K562 (cell line): ENCODE data around the gene PLA2G2C. TPM values are rescaled to one million over a fixed set of nuclear protein-coding genes. Genes with fewer than 3 reads are reported as not detected.

Experiments used
- ATAC-seq: fragments of 200-7000 bp; cut with Tn5 transposase; 3 replicates; pipeline ENCODE4 v1.9.1; 2020; ENCODE audit warnings: moderate library complexity
- BruUV-seq: library from RNA; stranded (reverse); fragments of 400-500 nt; replicated peaks from 2 replicates; lab custom pipeline; 2021; lab: Mats Ljungman, UMichigan
- CTCF ChIA-PET: fragments of 300-600 bp; formaldehyde crosslinking; extraction: SDS; loops from one replicate; lab custom pipeline; 2021; ENCODE audit warnings: low intra/inter-chr PET ratio; lab: Yijun Ruan, JAX
- POLR2A ChIA-PET: fragments of 300-600, 350-650 bp; sonication (Branson Sonifier 250); formaldehyde crosslinking; extraction: SDS; loops from one replicate; lab custom pipeline; 2021; ENCODE audit warnings: antibody characterized with exemption, inconsistent platforms; lab: Yijun Ruan, JAX
- DNase-seq, 4 experiments: peaks; one replicate each; pipeline versions ENCODE4 v3.0.0 to v3.0.0-alpha.2; 2011 to 2018; ENCODE audit warnings: low spot score in 3 of 4, mixed read lengths in 3 of 4; ENCODE audit errors: extremely low read depth in 1 of 4
- FAIRE-seq: peaks from 2 replicates; lab custom pipeline; 2011; peaks lifted over from hg19 to GRCh38; lab: Jason Lieb, UNC
- H2AFZ ChIP-seq: 2 replicates; pipeline ENCODE4 v1.6.0; 2011; ENCODE audit warnings: low read depth, low read length, control low read depth, inconsistent platforms
- H3K27ac ChIP-seq: fragments of 200-600 bp; 3 replicates; pipeline ENCODE4 v1.8.0; 2011; ENCODE audit warnings: low read depth, mild to moderate bottlenecking, control low read depth, inconsistent platforms, low read length, moderate library complexity, mixed read lengths; ENCODE audit errors: extremely low read depth
- H3K27me3 ChIP-seq, 2 experiments: fragments of 300-600 bp in 1 of 2; 2 replicates in 1 of 2; 3 replicates in 1 of 2; pipeline versions ENCODE4 v1.6.0 to v1.8.0; 2011; ENCODE audit warnings: inconsistent platforms in 2 of 2, low read length in 2 of 2, mild to moderate bottlenecking in 1 of 2, mixed read lengths in 1 of 2, moderate library complexity in 1 of 2; ENCODE audit not compliant: control insufficient read depth in 2 of 2, insufficient read depth in 2 of 2
- H3K36me3 ChIP-seq: fragments of 300-600 bp; 3 replicates; pipeline ENCODE4 v1.8.0; 2011; ENCODE audit warnings: mild to moderate bottlenecking, low read length, inconsistent platforms; ENCODE audit not compliant: control insufficient read depth, insufficient read depth
- H3K4me1 ChIP-seq, 2 experiments: fragments of 200-600 bp in 1 of 2; replicated peaks in 1 of 2; 2 replicates in 1 of 2; 3 replicates in 1 of 2; pipeline versions ENCODE4 v1.5.1 to v1.8.0; 2011; ENCODE audit warnings: inconsistent platforms in 2 of 2, low read length in 2 of 2, mild to moderate bottlenecking in 1 of 2, mixed read lengths in 1 of 2, moderate library complexity in 1 of 2; ENCODE audit not compliant: control insufficient read depth in 2 of 2, insufficient read depth in 2 of 2
- H3K4me2 ChIP-seq: 2 replicates; pipeline ENCODE4 v1.6.1; 2011; ENCODE audit warnings: low read length, control low read depth, inconsistent platforms, mixed read lengths; ENCODE audit not compliant: insufficient read depth
- H3K4me3 ChIP-seq: fragments of 200-600 bp; sonication (generic), shearing (Covaris generic); 2 replicates; pipeline ENCODE4 v1.5.1; 2016; ENCODE audit warnings: control low read depth, inconsistent platforms
- H3K79me2 ChIP-seq: fragments of 200-600 bp; 3 replicates; pipeline ENCODE4 v1.8.0; 2011; ENCODE audit warnings: low read length, inconsistent platforms; ENCODE audit not compliant: control insufficient read depth, insufficient read depth
- H3K9ac ChIP-seq, 2 experiments: 2 replicates each; pipeline versions ENCODE4 v1.6.0 to v1.6.1; 2011; ENCODE audit warnings: low read depth in 2 of 2, low read length in 2 of 2, control low read depth in 1 of 2, inconsistent platforms in 1 of 2, mild to moderate bottlenecking in 1 of 2, mixed read lengths in 1 of 2; ENCODE audit not compliant: insufficient read depth in 1 of 2
- H3K9me1 ChIP-seq: one replicate; pipeline ENCODE4 v1.6.0; 2011; ENCODE audit warnings: inconsistent platforms, mild to moderate bottlenecking, low read length, moderate library complexity; ENCODE audit not compliant: control insufficient read depth, insufficient read depth
- H3K9me3 ChIP-seq: replicated peaks from 2 replicates; pipeline ENCODE4 v1.5.1; 2011; ENCODE audit warnings: low read depth, low read length, inconsistent platforms; ENCODE audit not compliant: control insufficient read depth, insufficient read depth
- H4K20me1 ChIP-seq: replicated peaks from 2 replicates; pipeline ENCODE4 v1.6.1; 2011; ENCODE audit warnings: low read length, inconsistent platforms, mixed read lengths; ENCODE audit not compliant: control insufficient read depth, insufficient read depth
- CEBPB ChIP-seq: fragments of 450-650 bp; IDR thresholded peaks from 2 replicates; pipeline ENCODE4 v1.6.1; 2016; ENCODE audit warnings: missing genetic modification characterization, missing compliant biosample characterization
- ERF ChIP-seq: fragments of 450-650 bp; formaldehyde crosslinking; IDR thresholded peaks from 2 replicates; pipeline ENCODE4 v1.4.0; 2020; ENCODE audit warnings: mild to moderate bottlenecking, mixed read lengths
- GTF2F1 ChIP-seq: IDR thresholded peaks from 2 replicates; pipeline ENCODE4 v1.6.1; 2011; ENCODE audit warnings: low read depth, low read length, improper control_type of control experiment
- MCM2 ChIP-seq: fragments of 450-650 bp; IDR thresholded peaks from 2 replicates; pipeline ENCODE4 v1.6.1; 2017; ENCODE audit warnings: low read depth, mild to moderate bottlenecking
- NEUROD1 ChIP-seq: fragments of 150-350 bp; IDR thresholded peaks from 2 replicates; pipeline ENCODE4 v1.6.1; 2014; ENCODE audit warnings: borderline replicate concordance, low read length, low read depth; ENCODE audit not compliant: partially characterized antibody
- PTBP1 ChIP-seq: fragments of 200-400 bp; formaldehyde crosslinking; IDR thresholded peaks from 2 replicates; pipeline ENCODE4 v1.6.1; 2017; ENCODE audit warnings: low read depth, low read length
- SUPT5H ChIP-seq: fragments of 450-650 bp; IDR thresholded peaks from 2 replicates; pipeline ENCODE4 v1.6.1; 2016
- TCF3 ChIP-seq: sonication (generic); formaldehyde crosslinking; IDR thresholded peaks from 2 replicates; pipeline ENCODE4 v1.4.0; 2020; ENCODE audit warnings: mild to moderate bottlenecking, missing genetic modification reagents
- ZBTB11 ChIP-seq, 3 experiments: fragments of 200-800 bp in 1 of 3; fragments of 250-450 bp in 1 of 3; fragments of 450-650 bp in 1 of 3; sonication (Bioruptor Pico) in 1 of 3; sonication (Bioruptor generic) in 1 of 3; formaldehyde crosslinking in 1 of 3; IDR thresholded peaks; 2 replicates each; pipeline versions ENCODE4 v1.6.1 to v1.8.0; 2016 to 2022; ENCODE audit warnings: mild to moderate bottlenecking in 2 of 3, missing genetic modification characterization in 2 of 3, missing compliant biosample characterization in 1 of 3, moderate library complexity in 1 of 3
- ZNF143 ChIP-seq: sonication (generic); formaldehyde crosslinking; IDR thresholded peaks from 2 replicates; pipeline ENCODE4 v1.9.0; 2022; ENCODE audit warnings: mild to moderate bottlenecking, missing genetic modification reagents
- ZNF282 ChIP-seq: sonication (generic); formaldehyde crosslinking; IDR thresholded peaks from 2 replicates; pipeline ENCODE4 v1.8.1; 2023; ENCODE audit warnings: missing genetic modification reagents
- ZNF79 ChIP-seq: fragments of 250-450 bp; sonication (Bioruptor Pico); IDR thresholded peaks from 2 replicates; pipeline ENCODE4 v1.4.0; 2020; ENCODE audit warnings: low read depth, mild to moderate bottlenecking, moderate library complexity
- ZSCAN32 ChIP-seq: fragments of 450-650 bp; formaldehyde crosslinking; IDR thresholded peaks from 2 replicates; pipeline ENCODE4 v1.4.0; 2020; ENCODE audit warnings: mild to moderate bottlenecking, moderate library complexity
- WGBS: fragments of 100-300 bp; shearing (Covaris generic); methylation state at CpG from one replicate; pipeline ENCODE4 v1.1.6; 2016; ENCODE audit warnings: low coverage, mixed read lengths; ENCODE audit not compliant: insufficient coverage; ENCODE audit errors: missing lambda C conversion rate; 5-methylcytosine and 5-hydroxymethylcytosine counted together
- in situ Hi-C: fragments of 300-500 bp; cut with MboI; formaldehyde crosslinking; loops from 4 replicates; pipeline ENCODE4 v1.15.0; 2018; ENCODE audit warnings: inconsistent platforms, mixed read lengths
- intact Hi-C: fragments of 100-400 bp; cut with micrococcal nuclease; formaldehyde crosslinking; loops from 2 replicates; pipeline ENCODE4 v1.14.2; 2022
- polyA plus RNA-seq, 8 experiments: library from polyadenylated mRNA; depleted of rRNA in 4 of 8; stranded (reverse) in 5 of 8; unstranded in 3 of 8; fragments of >200 nt; fragmentation: Nextera tagmentation in 2 of 8; fragmentation: Illumina TruSeq in 1 of 8; extraction: Ambion mirVana in 2 of 8; extraction: Trizol in 1 of 8; gene quantifications; 2 replicates each; pipeline versions ENCODE4 v1.2.1 to v1.2.3, GENCODE V29; 2011 to 2014; ENCODE audit warnings: inconsistent platforms in 1 of 8, missing spikeins in 1 of 8
- total RNA-seq, 7 experiments: library from RNA; depleted of rRNA in 6 of 7; stranded (reverse); fragments of >200 nt in 6 of 7; fragmentation: Illumina TruSeq in 2 of 7; extraction: Trizol in 2 of 7; gene quantifications; 2 replicates each; pipeline versions ENCODE4 v1.2.1 to v1.2.3, GENCODE V29; 2011 to 2021; ENCODE audit warnings: low replicate concordance in 1 of 7

PLA2G2C gene
- total and polyA plus RNA-seq, 9 of the 15 experiments (the other 6 are each of a cell fraction or from before 2014, with no cell fraction given): 0.14 to 0.49 (median 0.21) TPM

GRCh38 chr1:20126041-20126805 lies 60.1 kb downstream of the PLA2G2C start:
- FAIRE-seq (no peak), ATAC-seq (no peak), DNase-seq (no peak)
- CTCF ChIA-PET: no interaction called here
- no TSS peak for BruUV-seq
- Histone ChIP-seq H3K36me3 (no peaks in the 10 kb centered on the region), H3K9me1 (no peaks in the 10 kb centered on the region), H3K4me2 (no peak overlapping the region), H3K27ac (no peak overlapping the region), H3K4me3 (no peak overlapping the region), H3K9me3 (no peaks in the 10 kb centered on the region), H3K9ac (no peak overlapping the region), H3K79me2 (no peaks in the 10 kb centered on the region), H3K27me3 (peaks cover 14 to 25% of the 10 kb centered on the region in 2 experiments; a peak in 3 of 5 replicates), H4K20me1 (no peaks in the 10 kb centered on the region), H3K4me1 (peaks cover 10 to 12% of the 10 kb centered on the region in 2 experiments; a peak in 4 of 5 replicates), H2AFZ (no peak overlapping the region)
- in situ Hi-C loops (no loop called here), intact Hi-C loops (no loop called here)
- POLR2A ChIA-PET: interaction anchor here (0.6 to 1.1 kb wide), 3 partner anchors 10 to 124 kb away, joined by 3 to 4 read pairs (median 4); no protein-coding TSS in a partner anchor
- no peak for TF ChIP-seq PTBP1
- TF ChIP-seq GTF2F1: no peak
- no peak for TF ChIP-seq ZSCAN32 (CRISPR knock-in tag)
- WGBS: 4% methylated on average over 9 of the region's 9 CpGs

- Histone ChIP-seq H3K4me1 (peaks cover 10 to 12% of the 10 kb centered on the region in 2 experiments; a peak in 4 of 5 replicates), H3K79me2 (no peaks in the 10 kb centered on the region), H3K9me1 (no peaks in the 10 kb centered on the region), H3K9me3 (no peaks in the 10 kb centered on the region), H2AFZ (no peak overlapping the region), H3K27ac (no peak overlapping the region), H3K27me3 (peaks cover 18 to 33% of the 10 kb centered on the region in 2 experiments; a peak in 3 of 5 replicates), H3K4me2 (no peak overlapping the region), H3K4me3 (no peak overlapping the region), H3K9ac (no peak overlapping the region), H4K20me1 (no peaks in the 10 kb centered on the region), H3K36me3 (no peaks in the 10 kb centered on the region)
- 3% methylated on average over 10 of the region's 10 CpGs for WGBS
- BruUV-seq: no TSS peak
- in situ Hi-C loops: no loop called here
- FAIRE-seq (peak; percentile 11), DNase-seq (peak in 1 of 4 experiments; percentile 14), ATAC-seq (peak; percentile 65)
- POLR2A ChIA-PET: no interaction called here
- intact Hi-C loops: no loop called here
- CTCF ChIA-PET: no interaction called here
- TF ChIP-seq ZBTB11 (CRISPR knock-in tag; IDR thresholded peaks at IDR 0.05) (no peak), SUPT5H (no peak), NEUROD1 (no peak), TCF3 (peak; percentile 43), ZNF143 (no peak), ERF (CRISPR knock-in tag) (no peak), MCM2 (no peak), CEBPB (tag) (peak; percentile 70), ZNF79 (CRISPR knock-in tag) (no peak), ZNF282 (CRISPR knock-in tag) (no peak)
Observed at GRCh38 chr1:20125100-20125499, 61.2 kb downstream of the PLA2G2C start.
